Muscle of leg (tissue), 11 donors: ENCODE results near the gene FBXW8. TPM values are rescaled to one million over a fixed set of nuclear protein-coding genes. Genes with fewer than 3 reads are reported as not detected.

Experiments
- DNase-seq: peaks from one replicate; pipeline ENCODE4 v3.0.0; 2013
- H3K27ac ChIP-seq: one replicate; pipeline ENCODE4 v1.5.1; 2013; ENCODE audit warnings: mild to moderate bottlenecking, low read length, control low read depth
- H3K27me3 ChIP-seq: one replicate; pipeline ENCODE4 v1.6.1; 2013; ENCODE audit warnings: low read length; ENCODE audit not compliant: control insufficient read depth, insufficient read depth
- H3K36me3 ChIP-seq: one replicate; pipeline ENCODE4 v1.6.1; 2013; ENCODE audit warnings: low read length; ENCODE audit not compliant: control insufficient read depth, insufficient read depth
- H3K4me1 ChIP-seq: one replicate; pipeline ENCODE4 v1.6.1; 2013; ENCODE audit warnings: low read length; ENCODE audit not compliant: control insufficient read depth, insufficient read depth
- H3K4me3 ChIP-seq: one replicate; pipeline ENCODE4 v1.5.1; 2013; ENCODE audit warnings: low read length, control low read depth
- H3K9me3 ChIP-seq: replicated peaks from 2 replicates; pipeline ENCODE4 v1.6.1; 2013; ENCODE audit warnings: low read depth, low read length; ENCODE audit not compliant: control insufficient read depth
- WGBS: methylation state at CpG from one replicate; pipeline ENCODE4 v1.1.5; 2013; ENCODE audit warnings: missing lambda C conversion rate; ENCODE audit not compliant: insufficient coverage; 5-methylcytosine and 5-hydroxymethylcytosine counted together
- polyA plus RNA-seq, 8 donors: library from polyadenylated mRNA; unstranded; fragments of 120-200 nt; gene quantifications; one replicate each; pipeline versions ENCODE4 v1.2.1 to v1.2.3, GENCODE V29; 2013; ENCODE audit warnings: inconsistent platforms in 1 of 8, low replicate concordance in 1 of 8; ENCODE audit not compliant: insufficient read length in 8 of 8, insufficient read depth in 1 of 8
- total RNA-seq: library from RNA; stranded (reverse); fragments of 120-200 nt; gene quantifications from one replicate; pipeline ENCODE4 v1.2.4, GENCODE V29; 2013

The FBXW8 gene
- total and polyA plus RNA-seq, 9 donors, result 11.1 to 20.3 (median 14.8) TPM

GRCh38 chr12:116996093-116996492 is 85.3 kb downstream of the FBXW8 start:
- Histone ChIP-seq H3K4me1 (no peaks in the 10 kb centered on the region), H3K9me3 (no peaks in the 10 kb centered on the region), H3K36me3 (peaks cover 31% of the 10 kb centered on the region), H3K27ac (no peak overlapping the region), H3K27me3 (no peaks in the 10 kb centered on the region), H3K4me3 (no peak overlapping the region)
- peak; percentile 85 for DNase-seq
- WGBS, result 74% methylated on average over 6 of the region's 13 CpGs

- Histone ChIP-seq H3K36me3 (peaks cover 29% of the 10 kb centered on the region), H3K27ac (no peak overlapping the region), H3K27me3 (no peaks in the 10 kb centered on the region), H3K4me3 (no peak overlapping the region), H3K9me3 (no peaks in the 10 kb centered on the region), H3K4me1 (no peaks in the 10 kb centered on the region)
- DNase-seq, result peak; percentile 75
- 35% methylated on average over 2 of the region's 8 CpGs for WGBS
These were observed 85.9 kb downstream of the FBXW8 start for GRCh38 chr12:116996621-116997020.

GRCh38 chr12:116999066-116999465 is 88.3 kb downstream of the FBXW8 start:
- Histone ChIP-seq H3K4me1 (no peaks in the 10 kb centered on the region), H3K4me3 (no peak overlapping the region), H3K27me3 (no peaks in the 10 kb centered on the region), H3K27ac (no peak overlapping the region), H3K9me3 (no peaks in the 10 kb centered on the region), H3K36me3 (peaks cover 30% of the 10 kb centered on the region)
- WGBS, result no CpG with 5 or more reads among the region's 7 CpGs
- DNase-seq, result no peak

- Histone ChIP-seq H3K9me3 (no peaks in the 10 kb centered on the region), H3K27me3 (no peaks in the 10 kb centered on the region), H3K36me3 (peaks cover 36% of the 10 kb centered on the region), H3K4me1 (no peaks in the 10 kb centered on the region), H3K27ac (no peak overlapping the region), H3K4me3 (no peak overlapping the region)
- no peak for DNase-seq
- 100% methylated on average over 1 of the region's 5 CpGs for WGBS
These were observed 89.6 kb downstream of the FBXW8 start for GRCh38 chr12:117000316-117000715.

- Histone ChIP-seq H3K9me3 (no peaks in the 10 kb centered on the region), H3K4me3 (no peak overlapping the region), H3K4me1 (no peaks in the 10 kb centered on the region), H3K27me3 (no peaks in the 10 kb centered on the region), H3K36me3 (peaks cover 33% of the 10 kb centered on the region), H3K27ac (no peak overlapping the region)
- DNase-seq, result peak; percentile 56
- WGBS, result 75% methylated on average over 17 of the region's 21 CpGs
These were observed 91.5 kb downstream of the FBXW8 start for GRCh38 chr12:117002051-117002817.

GRCh38 chr12:117003883-117004404 is 93.2 kb downstream of the FBXW8 start:
- no peak overlapping the region for H3K27ac ChIP-seq
- peaks cover 30% of the 10 kb centered on the region for H3K36me3 ChIP-seq
- H3K9me3 ChIP-seq, result no peaks in the 10 kb centered on the region
- DNase-seq, result no peak
- 85% methylated on average over 6 of the region's 8 CpGs for WGBS
- no peak overlapping the region for H3K4me3 ChIP-seq
- H3K4me1 ChIP-seq, result no peaks in the 10 kb centered on the region
- H3K27me3 ChIP-seq, result no peaks in the 10 kb centered on the region

- 100% methylated on average over 3 of the region's 11 CpGs for WGBS
- no peak for DNase-seq
- Histone ChIP-seq H3K9me3 (no peaks in the 10 kb centered on the region), H3K4me3 (no peak overlapping the region), H3K36me3 (peaks cover 32% of the 10 kb centered on the region), H3K4me1 (no peaks in the 10 kb centered on the region), H3K27ac (no peak overlapping the region), H3K27me3 (no peaks in the 10 kb centered on the region)
These were observed 94.8 kb downstream of the FBXW8 start for GRCh38 chr12:117005417-117006046.

- H3K36me3 ChIP-seq, result peaks cover 38% of the 10 kb centered on the region
- H3K27ac ChIP-seq, result no peak overlapping the region
- 92% methylated on average over 7 of the region's 9 CpGs for WGBS
- H3K4me1 ChIP-seq, result no peaks in the 10 kb centered on the region
- DNase-seq, result no peak
- no peaks in the 10 kb centered on the region for H3K9me3 ChIP-seq
- H3K27me3 ChIP-seq, result no peaks in the 10 kb centered on the region
- no peak overlapping the region for H3K4me3 ChIP-seq
These were observed 95.6 kb downstream of the FBXW8 start for GRCh38 chr12:117006333-117006732.

- H3K27ac ChIP-seq, result no peak overlapping the region
- H3K36me3 ChIP-seq, result peaks cover 42% of the 10 kb centered on the region
- H3K4me3 ChIP-seq, result no peak overlapping the region
- H3K27me3 ChIP-seq, result no peaks in the 10 kb centered on the region
- no CpG with 5 or more reads among the region's 8 CpGs for whole genome bisulfite sequencing
- no peak for DNase-seq
- no peaks in the 10 kb centered on the region for H3K4me1 ChIP-seq
- H3K9me3 ChIP-seq, result no peaks in the 10 kb centered on the region
These were observed 96.8 kb downstream of the FBXW8 start for GRCh38 chr12:117007577-117007976.

- Histone ChIP-seq H3K9me3 (peaks cover 12% of the 10 kb centered on the region), H3K4me3 (no peak overlapping the region), H3K36me3 (peaks cover 47% of the 10 kb centered on the region), H3K27ac (no peak overlapping the region), H3K27me3 (no peaks in the 10 kb centered on the region), H3K4me1 (no peaks in the 10 kb centered on the region)
- no peak for DNase-seq
- WGBS, result 65% methylated on average over 8 of the region's 8 CpGs
These were observed 99.0 kb downstream of the FBXW8 start for GRCh38 chr12:117009759-117010158.
